GM12891 (cell line): Measurements from ENCODE around the gene OR10H2.

Experiments
- POLR2A ChIP-seq: IDR thresholded peaks from 2 replicates; pipeline ENCODE4 v1.6.1; 2011; ENCODE audit warnings: low read depth, low read length, control low read depth
- POLR2AphosphoS5 ChIP-seq: IDR thresholded peaks from 2 replicates; pipeline ENCODE4 v1.6.1; 2011; ENCODE audit warnings: low read depth, low read length, control low read depth
- TAF1 ChIP-seq: IDR thresholded peaks from 2 replicates; pipeline ENCODE4 v1.6.1; 2011; ENCODE audit warnings: low read depth, low read length, control low read depth

DNA sequence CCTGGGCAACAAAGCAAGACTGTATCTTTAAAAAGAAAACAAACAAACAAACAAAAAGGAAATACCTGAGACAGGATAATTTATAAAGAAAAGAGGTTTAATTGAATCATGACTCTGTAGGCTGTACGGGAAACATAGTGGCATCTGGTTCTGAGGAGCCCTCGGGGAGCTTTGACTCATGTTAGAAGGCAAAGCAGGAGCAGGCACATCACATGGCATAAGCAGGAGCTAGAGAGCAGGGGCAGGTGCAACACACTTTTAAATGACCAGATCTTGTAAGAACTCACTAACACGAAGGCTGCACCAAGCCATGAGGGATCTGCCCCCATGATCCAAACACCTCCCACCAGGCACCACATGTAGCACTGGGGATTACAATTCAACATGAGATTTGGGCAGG, 13.2 kb upstream of the OR10H2 start:
- TF ChIP-seq POLR2A: no peak
- TF ChIP-seq POLR2AphosphoS5: no peak
- TF ChIP-seq TAF1: no peak
